ENCODE results near the gene TBKBP1.

Gene TBKBP1

DNA sequence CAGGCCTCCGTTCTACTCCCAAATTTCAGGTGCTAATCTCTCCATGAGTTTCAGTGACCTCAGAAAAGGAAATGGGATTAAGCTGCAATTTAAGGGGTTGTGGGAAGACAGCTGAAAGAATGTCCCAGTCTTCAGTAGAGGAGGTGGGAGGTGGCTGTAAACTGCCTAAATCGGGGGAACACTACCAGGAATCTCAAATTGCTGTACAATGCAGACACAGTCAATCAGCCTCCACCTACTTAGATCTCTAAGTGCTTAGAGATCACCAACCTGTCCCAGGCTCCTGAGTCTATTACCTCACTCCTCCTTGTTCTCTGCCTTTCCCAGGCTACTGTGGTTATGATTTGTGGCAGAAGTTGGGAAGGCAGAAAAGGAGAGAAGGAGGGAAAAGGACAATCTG is 30.7 kb downstream of the TBKBP1 start:
- TF ChIP-seq, protein P1, sequence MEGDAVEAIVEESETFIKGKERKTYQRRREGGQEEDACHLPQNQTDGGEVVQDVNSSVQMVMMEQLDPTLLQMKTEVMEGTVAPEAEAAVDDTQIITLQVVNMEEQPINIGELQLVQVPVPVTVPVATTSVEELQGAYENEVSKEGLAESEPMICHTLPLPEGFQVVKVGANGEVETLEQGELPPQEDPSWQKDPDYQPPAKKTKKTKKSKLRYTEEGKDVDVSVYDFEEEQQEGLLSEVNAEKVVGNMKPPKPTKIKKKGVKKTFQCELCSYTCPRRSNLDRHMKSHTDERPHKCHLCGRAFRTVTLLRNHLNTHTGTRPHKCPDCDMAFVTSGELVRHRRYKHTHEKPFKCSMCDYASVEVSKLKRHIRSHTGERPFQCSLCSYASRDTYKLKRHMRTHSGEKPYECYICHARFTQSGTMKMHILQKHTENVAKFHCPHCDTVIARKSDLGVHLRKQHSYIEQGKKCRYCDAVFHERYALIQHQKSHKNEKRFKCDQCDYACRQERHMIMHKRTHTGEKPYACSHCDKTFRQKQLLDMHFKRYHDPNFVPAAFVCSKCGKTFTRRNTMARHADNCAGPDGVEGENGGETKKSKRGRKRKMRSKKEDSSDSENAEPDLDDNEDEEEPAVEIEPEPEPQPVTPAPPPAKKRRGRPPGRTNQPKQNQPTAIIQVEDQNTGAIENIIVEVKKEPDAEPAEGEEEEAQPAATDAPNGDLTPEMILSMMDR (conservative IDR thresholded peaks at IDR 0.05), result no peak
- no peak overlapping the region for H3K27ac ChIP-seq

DNA sequence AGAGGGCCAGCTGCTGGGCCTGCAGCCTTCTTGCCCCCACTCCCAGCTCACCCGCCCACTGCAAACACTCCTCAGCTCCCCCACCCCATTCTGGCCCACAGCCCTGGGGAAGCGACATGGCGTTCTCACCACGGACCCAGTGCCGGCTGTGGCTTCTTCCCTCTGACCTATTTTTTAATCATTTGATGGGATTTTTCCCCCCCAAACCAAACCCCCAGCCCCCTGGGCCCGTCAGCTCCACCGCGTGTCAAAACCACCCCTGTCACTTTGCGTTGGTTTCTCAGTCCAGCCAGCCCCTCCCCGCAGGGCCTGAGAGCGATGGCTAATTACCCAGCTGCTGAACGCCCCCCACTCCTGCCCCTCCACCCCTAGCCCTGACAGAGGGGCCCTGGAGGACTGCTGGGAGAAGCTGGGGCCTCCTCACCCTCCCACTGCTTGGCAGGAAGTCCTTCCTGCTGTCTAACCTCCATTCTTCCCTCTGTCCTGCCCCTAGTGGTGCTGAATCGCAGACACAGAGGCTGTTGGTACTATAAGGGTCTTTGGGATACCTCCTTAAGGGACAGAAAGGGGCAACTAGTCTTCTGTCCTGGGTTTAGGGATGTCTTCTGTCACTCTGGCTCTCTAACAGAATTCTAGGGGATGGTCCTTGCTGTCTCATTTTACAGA is 31.6 kb downstream of the TBKBP1 start:
- H3K27ac ChIP-seq, result no peak overlapping the region
- TF ChIP-seq, protein P1 (conservative IDR thresholded peaks at IDR 0.05), result no peak

DNA sequence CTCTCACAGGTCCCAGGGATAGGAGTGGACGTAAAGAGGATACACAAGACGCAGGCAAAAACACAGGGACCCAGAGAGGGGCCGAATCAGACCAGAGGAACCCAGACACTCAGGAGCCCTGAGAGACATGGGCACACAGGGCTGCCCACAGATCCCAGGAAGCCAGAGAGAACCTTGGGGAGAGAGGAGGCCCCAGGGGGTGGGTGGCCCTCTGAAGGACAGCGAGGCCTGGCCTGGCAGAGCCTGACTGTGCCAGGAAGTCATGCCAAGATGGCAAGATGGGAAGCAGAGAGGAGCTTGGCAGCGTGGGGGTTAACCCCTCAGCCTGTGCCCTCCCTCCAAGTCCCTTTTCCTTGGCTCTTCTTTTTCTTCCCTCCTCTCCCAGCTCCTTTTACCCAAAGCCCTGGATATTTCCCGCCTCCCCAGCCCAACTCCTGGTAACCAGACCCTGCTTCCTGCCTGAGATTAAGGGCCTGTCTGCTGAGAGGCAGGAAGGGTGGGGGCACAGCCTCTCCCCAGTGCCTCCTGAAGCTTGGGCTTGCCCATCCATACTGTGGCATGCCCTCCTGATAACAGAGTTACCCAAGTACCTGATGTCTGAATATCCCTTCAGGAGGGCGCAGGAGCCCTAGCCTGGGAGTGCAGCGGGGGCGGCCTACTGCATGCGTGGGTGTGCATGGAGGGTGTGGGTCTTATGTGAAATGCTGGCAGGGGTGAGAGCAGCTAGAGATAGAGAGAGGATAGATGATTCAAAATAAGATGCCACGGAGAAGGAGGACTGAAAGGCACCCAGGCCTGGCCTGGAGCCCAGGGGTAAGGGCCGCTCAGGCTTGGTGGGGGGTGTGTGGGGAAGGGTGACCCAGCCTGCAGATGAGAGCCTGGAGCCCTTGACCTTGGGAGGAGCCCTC is 33.1 kb downstream of the TBKBP1 start:
- no peak overlapping the region for H3K27ac ChIP-seq
- TF ChIP-seq, protein P1 (conservative IDR thresholded peaks at IDR 0.05), result no peak

DNA sequence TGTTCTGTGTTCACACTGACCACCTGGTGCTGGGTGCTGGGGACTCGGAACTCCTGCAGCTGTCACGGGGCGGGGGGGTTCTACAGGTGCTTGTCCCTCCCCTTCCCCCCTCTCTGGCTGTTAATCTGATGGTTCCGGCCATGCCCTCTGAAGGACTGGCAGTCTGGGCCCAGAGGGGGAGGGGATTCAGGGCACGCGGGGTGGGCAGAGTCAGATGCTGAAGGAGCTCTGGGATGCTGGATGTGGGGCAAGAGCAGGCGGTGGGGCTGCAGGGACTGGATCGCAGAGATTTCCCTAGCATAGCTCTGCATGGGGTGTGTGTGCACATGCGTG is 33.7 kb downstream of the TBKBP1 start:
- H3K27ac ChIP-seq, result no peak overlapping the region
- TF ChIP-seq, protein P1 (conservative IDR thresholded peaks at IDR 0.05), result no peak

DNA sequence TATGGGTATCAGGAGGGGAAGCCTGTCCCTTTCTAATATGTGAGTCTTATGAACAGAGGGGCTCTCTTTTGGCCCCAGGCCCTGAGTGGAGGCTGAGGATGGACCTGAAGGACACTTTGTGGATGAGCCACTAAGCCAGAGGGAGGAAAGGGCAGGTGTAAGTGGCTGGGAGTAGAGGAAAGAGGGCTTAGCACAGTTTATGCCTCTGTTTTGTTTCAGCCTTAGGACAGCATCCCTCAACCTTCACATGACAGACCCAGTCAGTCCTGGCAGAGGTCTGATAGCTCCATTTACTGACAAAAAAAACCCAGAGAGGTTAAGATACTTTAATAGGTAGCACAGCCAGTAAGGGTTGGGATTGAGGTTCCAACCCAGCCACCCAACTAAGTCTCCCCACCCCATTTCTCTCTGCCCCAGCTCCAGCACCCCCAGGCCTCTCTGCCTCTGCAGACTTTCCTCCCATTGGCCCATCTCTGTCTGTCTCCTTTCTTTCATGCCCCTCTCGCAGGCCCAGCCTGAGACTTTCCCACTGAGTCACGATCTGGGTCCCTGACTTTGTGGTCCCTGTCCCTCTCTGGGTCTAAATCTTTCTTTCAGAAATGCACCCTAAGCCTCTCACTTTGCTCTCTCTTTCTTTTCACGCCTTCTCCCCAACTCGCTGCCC is 34.4 kb downstream of the TBKBP1 start:
- H3K27ac ChIP-seq, result no peak overlapping the region
- TF ChIP-seq, protein P1 (conservative IDR thresholded peaks at IDR 0.05), result no peak

DNA sequence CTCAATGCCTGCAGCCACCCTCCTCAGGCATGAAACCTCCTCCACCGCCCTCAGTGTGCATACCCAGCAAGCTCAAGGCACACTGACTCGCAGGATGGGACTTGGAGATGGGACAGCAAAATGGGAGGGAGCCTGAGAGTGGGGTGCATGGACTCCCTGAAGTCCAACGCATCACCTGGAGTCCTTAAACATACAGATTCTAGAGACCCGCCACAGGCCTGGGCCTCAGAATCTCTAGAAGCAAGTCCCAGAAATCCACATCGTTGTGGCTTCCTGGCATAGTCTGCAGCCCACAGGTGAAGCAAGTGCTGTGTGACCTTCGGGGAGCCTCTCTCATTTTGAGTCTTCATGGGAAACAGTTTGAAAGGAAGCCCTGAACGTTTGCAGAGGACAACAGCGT is 35.5 kb downstream of the TBKBP1 start:
- H3K27ac ChIP-seq, result no peak overlapping the region
- TF ChIP-seq, protein P1 (conservative IDR thresholded peaks at IDR 0.05), result no peak

DNA sequence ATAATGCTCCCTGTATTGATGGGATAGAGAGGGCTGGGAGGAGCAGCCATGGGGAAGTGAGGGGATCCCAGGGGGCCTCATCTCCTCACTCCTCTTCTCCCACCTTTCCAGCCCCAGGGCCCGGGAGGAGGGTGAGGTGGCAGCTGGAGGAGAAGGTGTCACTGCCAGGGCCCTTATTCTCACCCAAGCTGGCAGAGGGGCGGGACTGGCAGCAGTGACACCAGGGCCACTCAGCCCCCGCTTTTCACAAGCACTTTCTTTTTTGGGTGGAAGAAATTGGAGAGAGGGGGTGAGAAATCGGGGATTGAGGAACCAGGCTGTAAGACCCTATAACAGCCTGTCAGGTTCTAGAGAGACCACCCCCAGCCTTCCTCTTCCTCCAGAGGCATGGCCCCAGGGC is 36.7 kb downstream of the TBKBP1 start:
- H3K27ac ChIP-seq, result no peak overlapping the region

More for the DNA sequence above, 36.7 kb downstream of the TBKBP1 start:
- TF ChIP-seq, protein P1 (conservative IDR thresholded peaks at IDR 0.05), result no peak
